Naive thymus-derived CD4-positive, alpha-beta T cell (primary cell): ENCODE results near the gene GGTLC1. TPM values are rescaled to one million over a fixed set of nuclear protein-coding genes. Genes with fewer than 3 reads are reported as not detected.

ENCODE experiments used
- ATAC-seq: fragments of 150-1000 bp; cut with Tn5 transposase; 2 replicates; pipeline ENCODE4 v1.10.0; 2021; ENCODE audit warnings: mild to moderate bottlenecking, moderate library complexity
- CTCF ChIA-PET: fragments of 350-600 bp; sonication (Branson Sonifier 250); formaldehyde crosslinking; loops from one replicate; lab custom pipeline; 2021; ENCODE audit warnings: antibody characterized with exemption; lab: Charles Lee
- POLR2A ChIA-PET: fragments of 350-600 bp; sonication (Branson Sonifier 250); formaldehyde crosslinking; loops from one replicate; lab custom pipeline; 2021; ENCODE audit warnings: antibody characterized with exemption, inconsistent platforms; lab: Charles Lee
- DNase-seq, 9 donors: peaks; one replicate each; pipeline versions ENCODE4 v3.0.0 to v3.0.0-alpha.2; 2020 to 2022; ENCODE audit warnings: mixed read lengths in 1 of 9
- H3K27ac ChIP-seq: one replicate; pipeline ENCODE4 v1.7.0; 2013; ENCODE audit warnings: mild to moderate bottlenecking, low read depth, low read length, moderate library complexity
- H3K27me3 ChIP-seq, 2 donors: one replicate each; pipeline ENCODE4 v1.7.0; 2013; ENCODE audit warnings: low read length in 2 of 2, mild to moderate bottlenecking in 2 of 2, moderate library complexity in 2 of 2; ENCODE audit not compliant: control insufficient read depth in 2 of 2, insufficient read depth in 2 of 2
- H3K36me3 ChIP-seq, 3 experiments: 1 replicate in 2 of 3; 2 replicates in 1 of 3; pipeline ENCODE4 v1.7.0; 2013; ENCODE audit warnings: low read length in 3 of 3, mild to moderate bottlenecking in 3 of 3, moderate library complexity in 1 of 3; ENCODE audit not compliant: insufficient read depth in 3 of 3, control insufficient read depth in 2 of 3
- H3K4me1 ChIP-seq, 2 donors: one replicate each; pipeline ENCODE4 v1.7.0; 2013; ENCODE audit warnings: low read length in 2 of 2, mild to moderate bottlenecking in 2 of 2, moderate library complexity in 1 of 2; ENCODE audit not compliant: control insufficient read depth in 2 of 2, insufficient read depth in 2 of 2
- H3K4me3 ChIP-seq: 2 replicates; pipeline ENCODE4 v1.7.0; 2013; ENCODE audit warnings: mild to moderate bottlenecking, low read length
- H3K9me3 ChIP-seq, 3 experiments: 1 replicate in 2 of 3; 2 replicates in 1 of 3; pipeline ENCODE4 v1.7.0; 2013; ENCODE audit warnings: low read length in 3 of 3; ENCODE audit not compliant: control insufficient read depth in 2 of 3
- H3K27ac Mint-ChIP-seq, 9 donors: one replicate each; pipeline ENCODE4 v1.8.0; 2020 to 2022; ENCODE audit warnings: mixed read lengths in 9 of 9, mild to moderate bottlenecking in 8 of 9, moderate library complexity in 5 of 9, inconsistent platforms in 2 of 9
- H3K27me3 Mint-ChIP-seq, 5 donors: one replicate each; pipeline ENCODE4 v1.8.0; 2021 to 2022; ENCODE audit warnings: mixed read lengths in 5 of 5, mild to moderate bottlenecking in 1 of 5
- H3K36me3 Mint-ChIP-seq, 5 donors: one replicate each; pipeline ENCODE4 v1.8.0; 2020 to 2022; ENCODE audit warnings: mixed read lengths in 5 of 5, mild to moderate bottlenecking in 3 of 5, inconsistent platforms in 1 of 5
- H3K4me1 Mint-ChIP-seq, 7 donors: one replicate each; pipeline ENCODE4 v1.8.0; 2020 to 2022; ENCODE audit warnings: mixed read lengths in 7 of 7, mild to moderate bottlenecking in 3 of 7, inconsistent platforms in 1 of 7
- H3K4me3 Mint-ChIP-seq, 10 donors: one replicate each; pipeline ENCODE4 v1.8.0; 2020 to 2022; ENCODE audit warnings: mild to moderate bottlenecking in 10 of 10, mixed read lengths in 10 of 10, moderate library complexity in 6 of 10, inconsistent platforms in 2 of 10
- H3K9me3 Mint-ChIP-seq, 11 donors: one replicate each; pipeline ENCODE4 v1.8.0; 2020 to 2022; ENCODE audit warnings: mixed read lengths in 11 of 11, mild to moderate bottlenecking in 4 of 11, inconsistent platforms in 1 of 11, moderate library complexity in 1 of 11
- intact Hi-C, 2 donors: fragments of 100-400 bp; cut with micrococcal nuclease; formaldehyde crosslinking; loops; one replicate each; pipeline ENCODE4 v1.15.1; 2023
- polyA plus RNA-seq, 2 donors: library from polyadenylated mRNA; unstranded; fragments of 300-500 nt; fragmentation: Illumina TruSeq; gene quantifications; one replicate each; pipeline ENCODE4 v1.2.3, GENCODE V29; 2021
- total RNA-seq, 6 experiments: library from RNA in 5 of 6; stranded (reverse) in 5 of 6; gene quantifications; 1 replicate in 5 of 6; 2 replicates in 1 of 6; pipeline ENCODE4 v1.2.3 and lab custom pipeline; 2021 to 2026

GGTLC1 gene
- total and polyA plus RNA-seq, 7 experiments from 2014 or later: not detected

GRCh38 chr20:24022621-24023180 lies 34.1 kb upstream of the GGTLC1 start:
- no peaks in the 10 kb centered on the region for H3K36me3 ChIP-seq
- ATAC-seq: no peak
- H3K4me3 Mint-ChIP-seq: no peak overlapping the region
- POLR2A ChIA-PET: interaction anchor here (0.8 to 1.2 kb wide), 2 partner anchors 8 to 1034 kb away, joined by 3 to 4 read pairs; no protein-coding TSS in a partner anchor
- no peak overlapping the region for H3K27ac ChIP-seq
- CTCF ChIA-PET: interaction anchor here (1.0 to 1.6 kb wide), 2 partner anchors 21 to 77 kb away, joined by 3 to 5 read pairs; no protein-coding TSS in a partner anchor
- H3K4me1 Mint-ChIP-seq: peaks cover 14 to 42% (median 37%) of the 10 kb centered on the region in 7 donors
- H3K36me3 Mint-ChIP-seq: peaks cover 0 to 8% (median 4%) of the 10 kb centered on the region in 5 donors
- H3K27ac Mint-ChIP-seq: peak overlapping the region in 6 of 9 donors; percentile 39 to 64 (median 53)
- intact Hi-C loops: loop anchor here (10.0 kb wide), 3 partner anchors 668 to 1372 kb away; partner anchors contain the start of genes ACSS1 (in 2 of the 2), NXT1 (in 2 of the 2) and ABHD12 (in 1 of the 2)
- H3K9me3 ChIP-seq: no peaks in the 10 kb centered on the region
- DNase-seq: no peak
- H3K4me3 ChIP-seq: no peak overlapping the region
- peaks cover 0 to 6% (median 0%) of the 10 kb centered on the region in 5 donors for H3K27me3 Mint-ChIP-seq
- H3K27me3 ChIP-seq: no peaks in the 10 kb centered on the region
- peaks cover 12 to 23% of the 10 kb centered on the region in 2 donors for H3K4me1 ChIP-seq
- H3K9me3 Mint-ChIP-seq: peaks cover 0 to 11% (median 0%) of the 10 kb centered on the region in 11 donors

GRCh38 chr20:24018796-24019195 lies 30.2 kb upstream of the GGTLC1 start:
- H3K27ac Mint-ChIP-seq: peak overlapping the region in 3 of 9 donors; percentile 13 to 44 (median 23)
- H3K9me3 Mint-ChIP-seq: no peaks in the 10 kb centered on the region
- POLR2A ChIA-PET: interaction anchor here (1.2 to 1.6 kb wide), 3 partner anchors 8 to 27 kb away, joined by 3 to 8 read pairs (median 4); no protein-coding TSS in a partner anchor
- Histone ChIP-seq H3K4me3 (no peak overlapping the region), H3K36me3 (no peaks in the 10 kb centered on the region), H3K4me1 (no peaks in the 10 kb centered on the region), H3K27ac (no peak overlapping the region), H3K9me3 (no peaks in the 10 kb centered on the region), H3K27me3 (no peaks in the 10 kb centered on the region)
- H3K4me3 Mint-ChIP-seq: no peak overlapping the region
- CTCF ChIA-PET: interaction anchor here (1.5 kb wide), 1 partner anchor 22 kb away, joined by 6 read pairs; no protein-coding TSS in a partner anchor
- H3K4me1 Mint-ChIP-seq: peaks cover 0 to 22% (median 12%) of the 10 kb centered on the region in 7 donors
- ATAC-seq (no peak), DNase-seq (no peak)
- intact Hi-C loops: no loop called here
- H3K27me3 Mint-ChIP-seq: peaks cover 0 to 16% (median 0%) of the 10 kb centered on the region in 5 donors
- peaks cover 0 to 2% (median 0%) of the 10 kb centered on the region in 5 donors for H3K36me3 Mint-ChIP-seq

GRCh38 chr20:24017458-24017755 lies 28.8 kb upstream of the GGTLC1 start:
- ChIA-PET POLR2A (interaction anchor here (1.2 to 1.6 kb wide), 2 partner anchors 10 to 23 kb away, joined by 4 to 8 read pairs; no protein-coding TSS in a partner anchor), CTCF (interaction anchor here (1.5 kb wide), 1 partner anchor 21 kb away, joined by 6 read pairs; no protein-coding TSS in a partner anchor)
- H3K4me3 ChIP-seq: no peak overlapping the region
- intact Hi-C loops: no loop called here
- Mint-ChIP-seq H3K36me3 (no peaks in the 10 kb centered on the region), H3K4me1 (peaks cover 5 to 26% (median 11%) of the 10 kb centered on the region in 7 donors), H3K27ac (no peak overlapping the region), H3K4me3 (no peak overlapping the region), H3K27me3 (peaks cover 0 to 16% (median 0%) of the 10 kb centered on the region in 5 donors), H3K9me3 (no peaks in the 10 kb centered on the region)
- H3K4me1 ChIP-seq: no peaks in the 10 kb centered on the region
- no peaks in the 10 kb centered on the region for H3K9me3 ChIP-seq
- H3K27me3 ChIP-seq: no peaks in the 10 kb centered on the region
- ATAC-seq: no peak
- no peak overlapping the region for H3K27ac ChIP-seq
- no peaks in the 10 kb centered on the region for H3K36me3 ChIP-seq
- no peak for DNase-seq

- no peak for DNase-seq
- intact Hi-C loops: no loop called here
- no peaks in the 10 kb centered on the region for H3K36me3 ChIP-seq
- no peaks in the 10 kb centered on the region for H3K36me3 Mint-ChIP-seq
- no peak overlapping the region for H3K4me3 ChIP-seq
- ChIA-PET CTCF (interaction anchor here (2.1 kb wide), 1 partner anchor 19 kb away, joined by 6 read pairs; no protein-coding TSS in a partner anchor), POLR2A (interaction anchor here (1.6 kb wide), 1 partner anchor 10 kb away, joined by 8 read pairs; no protein-coding TSS in a partner anchor)
- peaks cover 0 to 2% (median 0%) of the 10 kb centered on the region in 11 donors for H3K9me3 Mint-ChIP-seq
- H3K27me3 ChIP-seq: no peaks in the 10 kb centered on the region
- no peak for ATAC-seq
- peak overlapping the region in 3 of 9 donors; percentile 38 to 65 (median 59) for H3K27ac Mint-ChIP-seq
- no peaks in the 10 kb centered on the region for H3K4me1 ChIP-seq
- peaks cover 8 to 24% (median 10%) of the 10 kb centered on the region in 7 donors for H3K4me1 Mint-ChIP-seq
- H3K27ac ChIP-seq: no peak overlapping the region
- no peaks in the 10 kb centered on the region for H3K9me3 ChIP-seq
- peaks cover 0 to 16% (median 0%) of the 10 kb centered on the region in 5 donors for H3K27me3 Mint-ChIP-seq
- H3K4me3 Mint-ChIP-seq: no peak overlapping the region
Observed at GRCh38 chr20:24016607-24017457, 28.3 kb upstream of the GGTLC1 start.

GRCh38 chr20:24013953-24014352 lies 25.4 kb upstream of the GGTLC1 start:
- no peak overlapping the region for H3K27ac ChIP-seq
- no peaks in the 10 kb centered on the region for H3K36me3 ChIP-seq
- no peak overlapping the region for H3K4me3 ChIP-seq
- no peaks in the 10 kb centered on the region for H3K9me3 ChIP-seq
- ChIA-PET CTCF (no interaction called here), POLR2A (no interaction called here)
- Mint-ChIP-seq H3K9me3 (peaks cover 0 to 2% (median 0%) of the 10 kb centered on the region in 11 donors), H3K27ac (peak overlapping the region in 3 of 9 donors; percentile 5 to 36 (median 19)), H3K36me3 (no peaks in the 10 kb centered on the region), H3K4me1 (peaks cover 8 to 31% (median 15%) of the 10 kb centered on the region in 7 donors), H3K27me3 (peaks cover 0 to 16% (median 0%) of the 10 kb centered on the region in 5 donors), H3K4me3 (no peak overlapping the region)
- intact Hi-C loops: no loop called here
- ATAC-seq (no peak), DNase-seq (no peak)
- no peaks in the 10 kb centered on the region for H3K4me1 ChIP-seq
- H3K27me3 ChIP-seq: no peaks in the 10 kb centered on the region

- ATAC-seq: no peak
- peaks cover 0 to 2% (median 0%) of the 10 kb centered on the region in 11 donors for H3K9me3 Mint-ChIP-seq
- ChIA-PET POLR2A (no interaction called here), CTCF (interaction anchor here (0.6 kb wide), 1 partner anchor 90 kb away, joined by 3 read pairs; no protein-coding TSS in a partner anchor)
- no peak overlapping the region for H3K4me3 Mint-ChIP-seq
- no peak overlapping the region for H3K4me3 ChIP-seq
- H3K9me3 ChIP-seq: no peaks in the 10 kb centered on the region
- no peaks in the 10 kb centered on the region for H3K27me3 ChIP-seq
- H3K27me3 Mint-ChIP-seq: peaks cover 0 to 9% (median 0%) of the 10 kb centered on the region in 5 donors
- H3K27ac ChIP-seq: no peak overlapping the region
- H3K36me3 Mint-ChIP-seq: no peaks in the 10 kb centered on the region
- intact Hi-C loops: no loop called here
- peak overlapping the region in 3 of 9 donors; percentile 29 to 52 (median 48) for H3K27ac Mint-ChIP-seq
- no peak for DNase-seq
- H3K36me3 ChIP-seq: no peaks in the 10 kb centered on the region
- peaks cover 8 to 25% (median 11%) of the 10 kb centered on the region in 7 donors for H3K4me1 Mint-ChIP-seq
- no peaks in the 10 kb centered on the region for H3K4me1 ChIP-seq
Observed at GRCh38 chr20:24011282-24011681, 22.7 kb upstream of the GGTLC1 start.
